ENCODE data around the gene ATP2A3. TPM values are rescaled to one million over a fixed set of nuclear protein-coding genes. Genes with fewer than 3 reads are reported as not detected.

The ATP2A3 gene
- total RNA-seq, 1 experiment from 2014 or later, result 8.2 TPM

- Histone ChIP-seq H3K4me1 (no peaks in the 10 kb centered on the region), H3K27me3 (replicated peaks; ENCODE audit: control insufficient read depth, insufficient read depth, low read length) (no peaks in the 10 kb centered on the region), H3K9me3 (no peaks in the 10 kb centered on the region), H3K36me3 (ENCODE audit: control insufficient read depth, insufficient read depth, low read length) (no peaks in the 10 kb centered on the region), H3K4me3 (ENCODE audit: low read depth, low read length) (no peak overlapping the region)
- Mint-ChIP-seq H3K4me3 (ENCODE audit: unreplicated experiment) (no peak overlapping the region), H3K36me3 (ENCODE audit: insufficient read depth, unreplicated experiment) (no peaks in the 10 kb centered on the region), H3K27ac (ENCODE audit: unreplicated experiment) (no peak overlapping the region), H3K4me1 (ENCODE audit: low read depth, unreplicated experiment) (no peaks in the 10 kb centered on the region), H3K9me3 (ENCODE audit: unreplicated experiment) (no peaks in the 10 kb centered on the region), H3K27me3 (ENCODE audit: insufficient read depth, unreplicated experiment) (no peaks in the 10 kb centered on the region)
- no TSS peak for BruUV-seq (replicated peaks)
- DNase-seq, result no peak
- intact Hi-C loops (cut with micrococcal nuclease; ENCODE audit: unreplicated experiment), result no loop called here
- no peak for TF ChIP-seq CTCF (IDR thresholded peaks at IDR 0.05; ENCODE audit: insufficient read depth in 1 of 2, low read depth in 1 of 2, low read length in 1 of 2, severe bottlenecking in 1 of 2, unreplicated experiment in 1 of 2)
- ChIA-PET POLR2A (no interaction called here), CTCF (no interaction called here)
Measured at GRCh38 chr17:3983606-3984484, 19.6 kb upstream of the ATP2A3 start.

GRCh38 chr17:3982541-3983017 lies 18.3 kb upstream of the ATP2A3 start:
- no peaks in the 10 kb centered on the region for H3K9me3 Mint-ChIP-seq (ENCODE audit: unreplicated experiment)
- no peaks in the 10 kb centered on the region for H3K36me3 ChIP-seq (ENCODE audit: control insufficient read depth, insufficient read depth, low read length)
- ChIA-PET POLR2A (no interaction called here), CTCF (no interaction called here)
- no peak overlapping the region for H3K27ac Mint-ChIP-seq (ENCODE audit: unreplicated experiment)
- no peaks in the 10 kb centered on the region for H3K36me3 Mint-ChIP-seq (ENCODE audit: insufficient read depth, unreplicated experiment)
- no peaks in the 10 kb centered on the region for H3K4me1 ChIP-seq
- H3K27me3 Mint-ChIP-seq (ENCODE audit: insufficient read depth, unreplicated experiment), result no peaks in the 10 kb centered on the region
- no TSS peak for BruUV-seq (replicated peaks)
- no peaks in the 10 kb centered on the region for H3K4me1 Mint-ChIP-seq (ENCODE audit: low read depth, unreplicated experiment)
- DNase-seq, result no peak
- intact Hi-C loops (cut with micrococcal nuclease; ENCODE audit: unreplicated experiment), result no loop called here
- TF ChIP-seq CTCF (IDR thresholded peaks at IDR 0.05; ENCODE audit: insufficient read depth in 1 of 2, low read depth in 1 of 2, low read length in 1 of 2, severe bottlenecking in 1 of 2, unreplicated experiment in 1 of 2), result no peak
- H3K4me3 Mint-ChIP-seq (ENCODE audit: unreplicated experiment), result no peak overlapping the region
- H3K9me3 ChIP-seq, result no peaks in the 10 kb centered on the region
- H3K4me3 ChIP-seq (ENCODE audit: low read depth, low read length), result no peak overlapping the region
- no peaks in the 10 kb centered on the region for H3K27me3 ChIP-seq (replicated peaks; ENCODE audit: control insufficient read depth, insufficient read depth, low read length)

GRCh38 chr17:3982113-3982512 lies 17.9 kb upstream of the ATP2A3 start:
- H3K4me1 Mint-ChIP-seq (ENCODE audit: low read depth, unreplicated experiment), result no peaks in the 10 kb centered on the region
- Histone ChIP-seq H3K36me3 (ENCODE audit: control insufficient read depth, insufficient read depth, low read length) (no peaks in the 10 kb centered on the region), H3K27me3 (replicated peaks; ENCODE audit: control insufficient read depth, insufficient read depth, low read length) (no peaks in the 10 kb centered on the region), H3K4me3 (ENCODE audit: low read depth, low read length) (no peak overlapping the region), H3K4me1 (no peaks in the 10 kb centered on the region), H3K9me3 (no peaks in the 10 kb centered on the region)
- DNase-seq, result no peak
- no peak overlapping the region for H3K4me3 Mint-ChIP-seq (ENCODE audit: unreplicated experiment)
- intact Hi-C loops (cut with micrococcal nuclease; ENCODE audit: unreplicated experiment), result no loop called here
- no peaks in the 10 kb centered on the region for H3K9me3 Mint-ChIP-seq (ENCODE audit: unreplicated experiment)
- ChIA-PET CTCF (no interaction called here), POLR2A (no interaction called here)
- no peaks in the 10 kb centered on the region for H3K36me3 Mint-ChIP-seq (ENCODE audit: insufficient read depth, unreplicated experiment)
- TF ChIP-seq CTCF (IDR thresholded peaks at IDR 0.05; ENCODE audit: insufficient read depth in 1 of 2, low read depth in 1 of 2, low read length in 1 of 2, severe bottlenecking in 1 of 2, unreplicated experiment in 1 of 2), result no peak
- H3K27me3 Mint-ChIP-seq (ENCODE audit: insufficient read depth, unreplicated experiment), result no peaks in the 10 kb centered on the region
- no TSS peak for BruUV-seq (replicated peaks)
- H3K27ac Mint-ChIP-seq (ENCODE audit: unreplicated experiment), result no peak overlapping the region

Measured in Caco-2 (cell line).